ENCODE data around the gene TACR3.
A peak's percentile ranks its signal among the peaks of the same experiment; 100 is the strongest.
"Not testable (repeated sequence)": the region's sequence is repeated elsewhere in the genome, so short reads cannot be mapped to it uniquely, and the experiment has no call there.

The TACR3 gene

DNA sequence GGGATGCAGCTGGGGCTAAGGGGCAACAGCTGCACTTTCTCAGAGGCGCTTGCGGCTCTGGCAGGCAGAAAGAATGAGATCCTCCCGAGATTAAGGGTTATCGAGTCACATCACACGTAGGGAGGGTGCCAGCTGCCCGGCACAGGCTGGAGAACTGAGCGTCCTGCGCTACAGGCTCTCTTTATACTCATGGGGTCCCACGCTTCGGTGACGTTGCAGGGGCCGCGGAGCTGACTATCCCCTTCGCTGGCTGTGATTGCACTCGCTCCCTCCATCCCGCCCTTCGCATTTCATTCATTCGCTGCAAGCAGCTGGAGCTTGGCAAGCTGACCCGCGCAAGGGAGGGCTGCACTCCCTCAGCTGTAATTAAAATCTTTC is at the start of gene TACR3:
Gene TACR3, minus strand, starts transcription at position 156 of the 378 bp plus-strand sequence. CDS start 310 bp downstream, outside the sequence.
- DNase-seq: no peak

GRCh38 chr4:103757631-103758030 is 37.8 kb upstream of the TACR3 start:
- no peak for DNase-seq

DNA sequence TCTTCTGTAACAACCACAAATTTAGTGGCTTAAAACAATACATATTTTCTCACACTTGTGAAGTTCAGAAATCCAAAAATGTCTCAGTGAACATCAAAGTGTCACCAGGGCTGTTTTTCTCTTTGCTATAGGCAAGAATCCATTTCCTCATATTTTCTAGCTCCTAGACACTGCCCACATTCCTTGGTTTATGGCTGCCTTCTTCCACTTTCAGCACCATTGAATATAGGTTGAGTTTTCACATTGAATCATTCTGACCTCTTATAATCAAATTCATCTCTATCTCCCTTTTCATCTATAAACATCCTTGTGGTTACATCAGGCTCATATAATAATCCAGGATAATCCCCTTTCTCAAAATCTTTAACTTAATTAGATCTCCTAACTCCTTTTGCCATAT is 37.0 kb upstream of the TACR3 start:
- no peak for DNase-seq

DNA sequence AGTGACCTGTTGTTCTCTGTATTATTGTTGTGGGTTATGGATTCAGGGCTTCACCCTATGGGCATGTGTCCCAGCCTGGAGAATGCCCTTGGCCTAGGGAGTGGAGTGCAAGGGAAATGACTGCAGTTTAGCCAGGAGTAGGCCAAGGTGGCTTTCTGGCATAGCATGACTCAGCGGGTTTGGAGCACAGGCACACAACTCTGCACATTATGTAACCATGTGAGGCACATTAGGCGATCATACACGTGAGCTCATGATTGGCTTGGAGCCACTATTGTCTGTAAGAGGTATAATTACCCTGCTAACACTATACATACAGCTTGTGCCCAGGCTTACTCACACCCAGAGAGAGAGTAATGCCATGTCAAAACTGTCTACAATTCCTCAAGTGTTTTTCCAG is 35.1 kb upstream of the TACR3 start:
- no peak for DNase-seq

DNA sequence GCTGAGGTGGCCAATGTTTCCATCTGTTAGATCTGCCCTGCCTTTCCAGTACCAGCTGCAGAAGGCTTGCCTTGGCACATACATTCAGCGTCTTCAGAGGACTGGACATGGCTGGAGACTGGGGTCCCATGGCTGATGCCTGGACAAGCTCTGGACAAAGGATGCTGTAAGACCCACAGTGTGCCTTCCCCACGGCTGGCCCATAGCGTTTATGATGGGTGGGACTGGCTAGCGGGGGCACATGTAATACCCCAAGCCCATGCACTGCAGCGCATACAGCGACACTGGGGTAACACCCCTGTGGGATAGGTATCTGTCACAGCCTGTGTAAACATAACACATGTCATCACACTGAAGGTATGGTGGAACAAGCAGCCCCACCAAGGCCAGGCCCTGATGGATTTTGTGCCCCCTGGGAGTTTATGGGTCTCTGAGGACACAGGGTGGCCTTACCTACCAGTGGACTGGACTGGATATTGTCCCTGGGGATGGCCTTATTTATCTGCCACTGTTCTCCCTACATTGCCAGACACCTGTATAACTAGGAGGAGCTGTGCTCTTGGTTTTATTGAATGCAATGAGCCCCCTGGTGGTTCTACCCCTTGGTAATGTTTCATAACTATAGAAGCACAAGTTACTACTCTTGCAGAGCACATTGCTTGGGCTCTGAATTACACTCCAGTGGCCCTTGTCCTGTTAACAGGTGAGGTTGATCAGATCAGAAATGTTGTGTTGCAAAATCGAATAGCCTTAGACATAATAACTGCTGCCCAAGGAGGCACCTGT is 34.3 kb upstream of the TACR3 start:
- no peak for DNase-seq

GRCh38 chr4:103723150-103723549 is 3.4 kb upstream of the TACR3 start:
- DNase-seq: not testable (repeated sequence)

- DNase-seq: no peak
Observed at GRCh38 chr4:103721251-103721650, 1.5 kb upstream of the TACR3 start.

- DNase-seq: no peak
Observed at GRCh38 chr4:103720661-103721060, 876 bp upstream of the TACR3 start.

- DNase-seq: no peak
Observed at GRCh38 chr4:103719105-103719829, 518 bp downstream of the TACR3 start.

DNA sequence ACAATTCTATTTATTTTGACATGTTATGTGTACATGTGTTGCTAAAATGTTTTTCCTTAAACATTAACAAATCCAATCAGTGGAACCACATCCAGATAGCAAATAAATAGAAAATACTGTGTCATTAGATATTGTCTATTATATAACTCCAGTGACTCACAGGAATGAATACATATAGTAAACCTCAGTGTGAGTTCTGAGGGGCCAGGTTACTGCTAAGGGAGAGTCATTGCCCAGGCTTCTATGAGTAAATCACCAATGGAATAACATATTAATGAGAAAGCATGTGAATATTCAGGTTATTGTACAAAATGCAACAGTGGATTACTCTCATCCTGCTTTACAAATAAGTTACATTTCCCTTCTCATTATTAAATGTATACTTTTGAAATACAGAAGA is 27.2 kb downstream of the TACR3 start:
- DNase-seq: no peak

DNA sequence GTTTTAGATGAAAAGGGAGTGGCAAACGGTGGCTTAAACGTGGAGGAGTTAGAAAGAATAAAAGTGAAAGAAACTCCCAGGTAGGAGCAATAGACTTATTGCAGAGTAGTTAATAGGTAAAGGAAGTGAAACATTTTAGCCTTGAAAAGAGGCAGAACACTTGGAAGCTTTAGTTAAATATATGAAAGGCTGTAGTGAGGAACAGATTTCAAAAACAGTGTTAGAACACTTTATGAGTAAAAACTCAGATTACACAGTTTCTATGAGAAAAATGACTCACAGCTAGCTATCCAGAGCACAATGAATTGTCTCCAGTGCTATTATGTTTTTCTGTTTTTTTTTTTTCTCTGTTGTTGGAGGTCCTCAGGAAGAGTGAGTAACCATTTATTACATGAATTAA is 45.8 kb downstream of the TACR3 start:
- no peak for DNase-seq

- not testable (repeated sequence) for DNase-seq
Observed at GRCh38 chr4:103666764-103667163, 53.0 kb downstream of the TACR3 start.

DNA sequence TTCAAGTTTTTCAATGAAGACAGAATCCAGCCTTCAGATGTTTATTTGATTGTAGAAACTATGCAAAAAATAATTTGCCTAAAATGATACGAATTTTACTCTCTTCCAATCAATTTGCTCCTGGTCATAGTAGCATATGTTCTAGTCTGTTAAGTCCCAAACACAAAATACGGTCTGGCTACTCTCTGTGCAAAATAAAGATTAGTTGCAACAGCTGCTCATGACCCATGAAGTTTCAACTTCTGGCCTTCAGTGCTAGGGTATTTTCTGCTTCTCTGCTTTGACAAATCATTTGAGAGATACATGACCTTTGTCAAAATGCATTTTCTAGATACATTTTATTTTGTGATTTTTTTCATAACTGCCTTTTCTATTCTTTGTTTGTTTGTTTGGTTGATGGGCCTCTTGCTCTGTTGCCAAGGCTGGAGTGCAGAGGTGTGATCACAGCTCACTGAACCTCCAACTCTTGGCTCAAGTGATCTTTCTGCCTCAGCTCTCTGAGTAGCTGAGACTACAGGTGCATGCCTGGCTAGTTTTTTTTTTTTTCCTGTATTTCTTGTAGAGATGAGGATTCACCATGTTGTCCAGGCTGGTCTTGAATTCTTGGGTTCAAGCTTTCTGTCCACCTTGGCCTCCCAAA is 55.2 kb downstream of the TACR3 start:
- no peak for DNase-seq

GRCh38 chr4:103648541-103648940 is 71.2 kb downstream of the TACR3 start:
- no peak for DNase-seq

DNA sequence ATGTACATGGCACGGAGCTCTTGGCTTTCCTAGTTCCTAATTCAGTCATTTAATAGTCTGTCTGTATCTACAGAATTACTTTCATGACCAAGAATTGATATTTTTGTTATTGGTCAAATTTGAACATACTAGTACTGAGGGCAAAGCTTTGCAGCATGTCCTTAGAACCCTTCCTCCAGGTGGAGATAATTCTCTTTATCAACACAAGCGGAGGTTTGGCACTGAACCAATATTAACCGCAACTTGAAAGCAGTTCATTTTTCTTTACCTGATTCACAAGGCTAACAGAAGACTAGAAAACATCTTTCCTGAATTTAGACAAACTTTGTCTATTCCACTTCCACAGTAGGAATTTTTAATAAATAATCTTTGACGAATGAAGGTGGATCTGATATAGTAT is 73.8 kb downstream of the TACR3 start:
- DNase-seq: no peak

GRCh38 chr4:103634236-103634635 is 85.5 kb downstream of the TACR3 start:
- DNase-seq: peak; percentile 22

DNA sequence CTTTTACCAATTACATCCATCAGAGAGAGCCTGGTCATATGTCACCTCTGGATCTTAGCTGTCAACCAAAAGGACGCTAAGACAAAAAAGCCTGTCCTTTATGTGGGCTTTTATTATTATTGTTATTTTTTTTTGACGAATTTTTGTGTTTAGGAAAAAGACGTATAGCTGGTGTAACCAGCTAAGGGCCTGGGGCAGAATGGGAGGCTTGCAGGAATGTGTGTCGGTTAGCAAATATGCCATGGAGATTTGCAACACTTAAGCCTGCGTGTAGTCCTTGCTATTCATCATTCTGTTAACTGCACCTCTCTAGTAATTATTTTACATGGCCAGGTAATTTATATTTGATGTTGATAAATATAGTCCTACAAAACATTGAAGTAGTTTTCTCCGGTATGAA is 93.5 kb downstream of the TACR3 start:
- DNase-seq: no peak

- no peak for DNase-seq
Observed at GRCh38 chr4:103591841-103592240, 127.9 kb downstream of the TACR3 start.

DNA sequence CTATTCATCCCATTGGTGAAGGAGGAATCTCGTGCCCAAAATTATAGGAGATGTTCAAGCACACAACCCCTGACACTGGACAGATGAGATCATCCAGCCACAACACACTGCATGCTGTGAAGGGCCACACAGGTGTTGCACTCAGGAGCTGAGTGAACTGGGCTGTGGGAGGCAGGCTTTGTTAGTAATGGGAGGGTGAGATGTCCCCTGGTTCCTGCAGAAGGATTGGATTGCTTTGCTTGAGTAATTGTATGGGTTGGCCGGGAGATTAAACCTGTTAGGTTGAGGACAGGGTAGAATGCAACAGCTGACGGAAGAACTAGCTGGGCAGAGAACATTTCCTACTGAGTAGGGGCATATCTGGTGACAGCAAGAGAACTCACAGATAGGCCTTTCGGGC is 152.2 kb downstream of the TACR3 start:
- DNase-seq: no peak

- not testable (repeated sequence) for DNase-seq
Observed at GRCh38 chr4:103559178-103559577, 160.6 kb downstream of the TACR3 start.
